IPS DF 4.7 (cell line): ENCODE measurements around the gene XPR1.
"Not testable (repeated sequence)": the region's sequence is repeated elsewhere in the genome, so short reads cannot be mapped to it uniquely, and the experiment has no call there.

Source experiments
- DNase-seq: peaks from one replicate; pipeline ENCODE4 v3.0.0-alpha.2; 2013; ENCODE audit warnings: low spot score; ENCODE audit errors: extremely low read depth

The XPR1 gene

GRCh38 chr1:180711260-180711659 lies 79.4 kb downstream of the XPR1 start:
- not testable (repeated sequence) for DNase-seq

- no peak for DNase-seq
Observed at GRCh38 chr1:180720753-180721152, 88.9 kb downstream of the XPR1 start.

- DNase-seq, result no peak
Observed at GRCh38 chr1:180722586-180722985, 90.8 kb downstream of the XPR1 start.

GRCh38 chr1:180724055-180724454 lies 92.2 kb downstream of the XPR1 start:
- DNase-seq, result no peak

- not testable (repeated sequence) for DNase-seq
Observed at GRCh38 chr1:180726024-180726423, 94.2 kb downstream of the XPR1 start.

GRCh38 chr1:180727751-180728150 lies 95.9 kb downstream of the XPR1 start:
- DNase-seq, result not testable (repeated sequence)

GRCh38 chr1:180728472-180729106 lies 96.8 kb downstream of the XPR1 start:
- no peak for DNase-seq

GRCh38 chr1:180731131-180731530 lies 99.3 kb downstream of the XPR1 start:
- no peak for DNase-seq

- DNase-seq, result no peak
Observed at GRCh38 chr1:180732866-180733265, 101.0 kb downstream of the XPR1 start.

- DNase-seq, result no peak
Observed at GRCh38 chr1:180734366-180734765, 102.5 kb downstream of the XPR1 start.

GRCh38 chr1:180742663-180743062 lies 110.8 kb downstream of the XPR1 start:
- DNase-seq, result no peak

- no peak for DNase-seq
Observed at GRCh38 chr1:180743868-180744267, 112.0 kb downstream of the XPR1 start.

GRCh38 chr1:180745098-180745497 lies 113.3 kb downstream of the XPR1 start:
- DNase-seq, result no peak

- DNase-seq, result no peak
Observed at GRCh38 chr1:180751921-180752320, 120.1 kb downstream of the XPR1 start.

GRCh38 chr1:180754453-180754852 lies 122.6 kb downstream of the XPR1 start:
- DNase-seq, result no peak

GRCh38 chr1:180757657-180758056 lies 125.8 kb downstream of the XPR1 start:
- no peak for DNase-seq

GRCh38 chr1:180762796-180763195 lies 131.0 kb downstream of the XPR1 start:
- no peak for DNase-seq

- no peak for DNase-seq
Observed at GRCh38 chr1:180765151-180765550, 133.3 kb downstream of the XPR1 start.

- no peak for DNase-seq
Observed at GRCh38 chr1:180769889-180770288, 138.1 kb downstream of the XPR1 start.

- DNase-seq, result no peak
Observed at GRCh38 chr1:180773210-180773865, 141.5 kb downstream of the XPR1 start.

- DNase-seq, result no peak
Observed at GRCh38 chr1:180775801-180776200, 144.0 kb downstream of the XPR1 start.

- no peak for DNase-seq
Observed at GRCh38 chr1:180777072-180777689, 145.4 kb downstream of the XPR1 start.
